HG03060 (cell line): ENCODE data around the gene GPC6.

Experiments used
- ATAC-seq: cut with Tn5 transposase; IDR thresholded peaks from one replicate; pipeline ENCODE4 v1.9.1; 2021; ENCODE audit warnings: low read depth, moderate number of reproducible peaks; ENCODE audit not compliant: unreplicated experiment

Gene GPC6

DNA sequence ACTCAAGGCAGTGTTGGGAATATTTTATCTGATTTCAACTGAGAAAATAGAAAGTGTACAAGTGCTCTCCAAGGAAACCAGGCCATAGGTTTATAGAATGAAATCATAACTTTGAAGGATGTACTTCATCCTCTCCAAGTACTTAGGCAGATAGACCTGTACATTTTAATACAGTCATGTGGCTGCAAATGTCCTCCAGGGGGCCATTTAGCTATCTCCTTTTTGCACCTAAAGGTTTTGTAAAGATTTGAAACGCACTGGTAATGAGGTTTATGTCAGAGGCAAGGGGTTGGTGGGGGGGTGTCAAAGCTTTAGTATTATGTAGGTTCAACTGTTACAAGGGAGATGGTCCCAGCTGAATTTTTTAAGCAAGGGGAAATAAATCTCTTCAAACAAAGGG lies 888.4 kb downstream of the GPC6 start:
- no peak for ATAC-seq

DNA sequence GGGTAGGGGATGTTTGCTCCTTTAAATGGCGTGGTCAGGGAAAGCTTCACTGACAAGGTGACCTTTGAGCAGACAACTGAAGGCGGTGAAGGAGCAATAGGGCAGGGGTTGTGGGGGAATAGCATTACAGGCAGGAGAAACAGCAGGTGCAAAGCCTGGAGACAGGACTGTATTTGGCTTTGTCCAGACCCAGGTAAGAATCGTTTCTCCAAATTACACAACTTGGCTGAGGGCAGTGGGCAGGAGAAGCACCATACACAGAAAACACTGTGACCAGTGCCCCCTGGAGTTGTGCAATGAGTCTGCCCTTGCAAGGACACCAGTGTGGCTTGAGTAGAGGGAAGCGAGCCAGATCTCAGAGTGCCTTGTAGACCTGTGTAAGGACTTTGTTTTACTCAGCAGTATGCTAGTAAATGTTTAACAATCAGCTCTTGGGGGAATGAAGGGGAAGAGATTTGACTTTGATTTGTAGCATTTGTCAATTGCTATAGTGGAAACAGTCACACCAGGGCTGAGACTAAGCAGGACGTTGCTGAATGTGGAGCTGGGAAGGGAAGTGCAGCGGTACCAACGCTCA lies 892.8 kb downstream of the GPC6 start:
- no peak for ATAC-seq

DNA sequence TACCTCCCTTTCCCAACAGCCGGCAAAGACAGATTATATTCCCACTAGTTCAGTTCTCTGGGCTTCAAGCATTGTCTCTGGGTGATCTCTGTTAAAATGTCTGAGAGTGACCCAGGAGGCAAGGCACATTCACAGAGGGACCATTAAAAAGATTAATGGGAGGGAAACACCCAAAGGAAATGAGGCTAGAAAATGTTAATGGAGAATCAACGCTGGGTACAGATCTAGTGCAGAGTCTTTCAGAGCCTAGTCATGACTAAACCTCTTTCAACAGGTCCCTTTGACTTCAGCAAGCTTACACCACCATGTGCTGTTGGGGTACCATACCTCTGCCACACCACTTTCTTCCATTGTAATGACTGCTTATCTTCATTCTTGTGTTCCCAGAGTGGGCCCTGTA lies 894.3 kb downstream of the GPC6 start:
- ATAC-seq: no peak

DNA sequence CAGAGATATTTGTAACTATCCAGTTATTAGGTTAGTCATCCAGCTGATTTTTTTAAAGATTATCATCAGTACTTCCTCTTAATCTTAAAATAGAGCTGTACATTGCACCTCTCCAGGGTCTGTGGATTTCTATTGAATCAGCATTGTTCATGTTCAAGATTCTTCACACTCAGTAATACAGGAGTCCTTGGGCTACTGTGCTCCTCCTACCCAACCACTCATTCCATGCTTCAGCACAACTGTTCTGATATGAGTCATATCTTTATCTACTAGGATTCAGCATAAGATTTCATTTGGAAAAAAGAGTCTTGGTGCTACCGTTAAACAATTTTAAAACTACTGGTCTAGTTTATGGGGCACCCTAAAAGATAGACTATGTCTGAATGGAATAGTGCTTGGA lies 895.1 kb downstream of the GPC6 start:
- no peak for ATAC-seq

DNA sequence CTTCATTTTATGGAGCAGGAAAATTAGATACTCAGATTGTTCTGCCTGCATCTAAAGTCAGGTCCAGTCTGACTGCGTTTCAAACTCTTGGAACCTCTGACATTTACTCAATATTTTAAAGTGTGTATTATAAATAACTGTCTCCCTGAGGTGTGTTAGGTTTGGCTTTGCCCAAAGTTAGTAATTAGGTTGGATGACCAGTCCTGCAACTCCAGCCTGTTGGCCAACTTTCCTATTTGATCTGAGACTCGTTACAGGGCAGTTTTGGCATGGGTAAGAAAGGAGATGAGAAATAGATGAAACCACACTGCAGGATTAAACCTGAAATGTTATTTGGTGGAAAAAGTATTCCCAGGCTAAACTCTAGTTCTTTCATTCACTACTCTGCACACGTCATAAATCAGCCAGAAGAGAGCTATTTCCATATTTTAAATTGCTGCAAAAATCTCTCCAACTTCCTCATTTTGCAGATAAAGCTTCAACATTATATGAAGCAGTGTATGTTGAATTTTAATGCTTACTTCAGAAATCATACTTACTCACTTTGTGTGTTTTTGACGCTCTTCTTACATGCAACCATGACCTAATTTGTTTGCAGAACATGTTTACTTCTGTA lies 895.8 kb downstream of the GPC6 start:
- no peak for ATAC-seq

DNA sequence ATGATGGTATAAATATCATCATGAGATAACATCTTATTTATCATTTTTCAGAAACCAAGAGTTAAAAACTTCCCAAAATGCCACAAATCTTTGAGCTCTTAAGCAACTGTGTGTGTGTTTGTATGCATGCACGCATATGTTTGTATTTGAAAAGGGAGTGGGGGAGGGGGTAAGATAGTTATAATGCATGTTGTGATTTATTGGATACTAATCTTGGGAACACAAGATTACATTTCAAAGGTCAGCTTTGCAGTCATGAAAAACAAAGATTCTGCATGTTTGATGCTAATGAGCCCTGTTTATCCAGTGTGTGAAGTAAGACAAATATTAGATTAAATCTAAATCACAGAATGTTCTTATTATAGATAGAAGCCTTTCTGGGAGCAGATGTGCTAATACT lies 897.0 kb downstream of the GPC6 start:
- no peak for ATAC-seq

DNA sequence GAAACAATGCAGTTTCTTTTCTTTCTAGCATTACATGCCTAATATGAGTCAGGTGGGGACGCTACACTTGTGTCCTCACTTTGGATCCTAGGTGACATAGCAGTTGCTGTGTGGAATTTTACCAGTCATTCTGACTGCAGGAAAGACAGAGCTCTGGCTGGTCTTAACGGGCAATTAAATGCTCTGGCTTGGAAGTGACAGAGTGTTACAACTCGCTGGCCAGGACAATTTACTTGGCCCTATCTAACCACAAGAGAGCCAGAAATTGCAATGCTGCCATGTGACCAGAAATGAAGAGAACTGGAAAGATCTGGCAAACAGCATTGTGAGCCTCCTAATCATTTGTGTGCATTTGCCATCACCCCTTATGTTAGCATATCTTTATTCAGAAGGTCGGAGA lies 901.8 kb downstream of the GPC6 start:
- no peak for ATAC-seq

DNA sequence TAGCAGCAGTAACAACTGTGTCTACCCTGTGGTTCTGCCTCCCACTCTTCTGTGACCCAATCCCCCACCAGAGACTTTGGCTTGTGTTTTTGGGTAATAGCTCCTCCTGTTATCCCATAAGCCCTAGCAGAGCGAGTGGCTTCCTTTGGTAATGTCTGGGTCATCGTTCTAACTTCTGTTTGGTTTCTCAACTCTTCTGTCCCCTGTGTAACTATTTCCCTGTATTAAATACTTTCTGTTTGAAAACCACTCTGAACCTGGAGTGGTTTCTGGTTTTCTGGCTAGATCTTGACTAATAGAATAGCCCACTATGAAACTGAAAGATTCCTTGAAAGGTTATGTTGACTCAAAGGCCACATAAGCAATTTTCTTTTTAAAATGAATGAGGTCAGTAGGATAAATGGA lies 902.9 kb downstream of the GPC6 start:
- ATAC-seq: no peak

DNA sequence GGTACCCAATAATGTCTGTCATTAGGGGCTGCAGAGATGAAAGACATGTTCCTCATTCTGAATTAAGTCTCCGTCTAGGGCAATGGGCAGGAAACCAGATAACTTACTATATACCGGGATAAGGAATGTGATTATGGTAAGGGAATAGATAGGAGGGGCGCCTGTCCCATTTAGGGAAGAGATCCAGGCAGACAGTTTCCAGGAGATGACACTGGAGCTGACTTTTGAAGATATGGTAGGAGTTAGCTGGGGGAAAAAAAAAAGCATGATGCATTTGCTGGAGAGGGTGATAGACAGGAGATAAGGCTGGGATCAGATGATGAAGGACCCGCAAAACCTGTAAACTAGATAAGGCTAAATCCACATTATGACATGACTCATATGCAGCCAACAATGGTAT lies 912.2 kb downstream of the GPC6 start:
- no peak for ATAC-seq

DNA sequence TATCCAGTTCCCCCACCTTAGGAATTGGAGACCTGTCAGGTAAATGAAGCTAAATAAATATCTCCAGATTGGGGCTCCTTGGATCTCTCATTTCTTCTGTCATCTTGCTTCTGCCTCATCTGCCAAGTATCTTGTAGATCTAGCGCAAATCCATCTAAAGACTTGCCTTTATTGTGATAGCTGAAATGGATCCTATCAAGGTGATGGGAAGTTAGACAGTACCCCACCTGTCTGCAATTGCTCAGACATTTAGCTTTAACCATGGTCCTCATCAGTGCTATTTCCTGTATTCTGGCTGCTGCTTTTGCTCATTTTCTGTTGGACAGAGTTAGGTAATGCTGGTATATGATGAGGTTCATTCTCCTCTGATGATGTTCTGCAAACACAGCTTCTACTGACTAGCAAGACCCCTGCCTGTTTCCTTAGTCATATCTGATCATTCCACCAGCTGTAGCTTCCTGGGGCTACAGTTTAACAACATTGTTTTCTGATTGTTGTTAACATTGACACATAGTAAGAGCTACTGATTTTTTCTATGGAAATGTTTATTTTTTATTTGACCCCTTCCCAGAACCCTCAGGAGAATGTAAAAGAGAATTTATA lies 912.9 kb downstream of the GPC6 start:
- ATAC-seq: no peak

DNA sequence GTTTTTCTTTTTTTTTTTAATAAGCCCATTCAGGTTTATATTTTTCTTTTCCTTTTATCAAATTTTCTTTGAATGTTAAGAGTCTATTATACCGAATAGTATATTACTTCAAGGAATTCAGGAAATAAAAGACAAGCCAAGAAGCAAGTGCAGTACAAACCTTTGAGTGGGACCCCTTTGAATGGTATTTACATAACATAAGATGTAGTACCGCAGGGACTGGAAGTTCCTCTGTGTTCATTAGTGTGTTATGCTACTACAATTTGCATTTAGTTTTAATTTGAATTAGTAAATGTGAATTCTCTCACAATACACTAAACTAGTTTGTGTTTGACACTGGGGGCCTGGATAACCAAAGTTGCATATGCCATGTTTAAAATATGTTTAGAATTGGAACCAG lies 913.4 kb downstream of the GPC6 start:
- no peak for ATAC-seq

DNA sequence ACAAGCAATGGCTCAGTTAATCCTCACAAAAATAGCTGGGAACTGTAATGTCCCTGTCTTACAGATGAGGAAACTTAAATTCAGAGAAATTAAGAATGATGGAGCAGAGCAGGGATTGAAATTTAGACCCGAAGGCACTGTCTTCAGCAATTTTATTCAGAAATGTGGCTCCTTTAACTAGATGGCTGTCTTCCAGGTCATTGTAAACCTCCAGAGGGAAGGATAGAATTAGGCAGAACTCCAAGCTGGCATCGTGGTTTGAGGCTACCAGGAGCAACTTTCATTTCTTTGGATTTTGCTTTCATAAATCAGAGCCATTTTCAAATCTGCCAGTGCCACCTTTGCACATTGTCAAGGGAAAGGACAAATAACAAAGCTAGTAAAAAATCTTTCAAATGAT lies 913.9 kb downstream of the GPC6 start:
- ATAC-seq: no peak

DNA sequence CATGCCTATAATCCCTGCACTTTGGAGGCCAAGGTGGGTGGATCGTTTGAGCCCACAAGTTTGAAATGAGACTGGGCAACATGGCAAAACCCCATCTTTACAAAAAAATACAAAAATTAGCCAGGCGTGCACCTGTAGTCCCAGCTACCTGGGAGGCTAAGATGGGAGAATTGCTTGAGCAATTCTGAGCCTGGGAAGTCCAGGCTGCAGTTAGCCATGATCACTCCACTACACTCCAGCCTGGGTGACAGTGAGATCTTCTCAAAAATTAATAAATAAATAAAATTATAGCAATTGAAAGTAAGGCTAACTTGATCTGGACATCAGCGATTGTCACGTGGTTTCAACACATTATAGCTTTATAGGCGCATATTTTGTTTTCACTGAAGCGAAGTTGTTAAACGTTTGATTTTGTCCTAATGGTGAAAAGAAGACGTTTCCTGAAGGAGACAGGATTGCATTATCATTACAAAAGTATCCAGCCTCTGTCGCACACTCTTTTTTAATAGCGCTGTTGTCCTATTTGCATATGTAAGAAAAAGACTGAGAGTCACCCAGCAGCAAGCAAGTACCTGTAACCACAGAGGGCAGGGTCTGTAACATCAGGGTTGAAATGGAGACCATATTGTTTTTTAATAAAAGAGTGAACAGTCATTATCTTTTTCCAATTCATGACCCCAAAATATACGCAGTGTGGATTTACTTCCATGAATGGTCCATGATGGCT lies 917.2 kb downstream of the GPC6 start:
- ATAC-seq: no peak

DNA sequence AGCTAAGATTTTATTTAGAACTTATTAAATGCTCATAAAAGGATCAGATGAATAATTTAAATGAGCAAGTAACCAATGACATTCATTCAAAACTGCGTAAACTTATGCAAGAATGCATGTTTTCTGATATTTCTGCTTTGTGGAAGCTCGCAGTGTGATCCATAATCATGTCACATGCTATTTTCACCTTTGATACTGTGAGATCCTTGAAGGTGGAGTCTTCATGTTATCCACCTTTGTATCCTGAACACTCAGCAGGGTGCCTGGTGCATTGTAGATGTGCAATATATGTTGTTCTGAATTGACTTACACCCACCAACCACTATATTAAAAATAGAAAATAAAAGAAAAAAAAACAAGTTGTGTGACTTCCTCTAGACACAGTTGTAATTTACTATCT lies 919.4 kb downstream of the GPC6 start:
- no peak for ATAC-seq

DNA sequence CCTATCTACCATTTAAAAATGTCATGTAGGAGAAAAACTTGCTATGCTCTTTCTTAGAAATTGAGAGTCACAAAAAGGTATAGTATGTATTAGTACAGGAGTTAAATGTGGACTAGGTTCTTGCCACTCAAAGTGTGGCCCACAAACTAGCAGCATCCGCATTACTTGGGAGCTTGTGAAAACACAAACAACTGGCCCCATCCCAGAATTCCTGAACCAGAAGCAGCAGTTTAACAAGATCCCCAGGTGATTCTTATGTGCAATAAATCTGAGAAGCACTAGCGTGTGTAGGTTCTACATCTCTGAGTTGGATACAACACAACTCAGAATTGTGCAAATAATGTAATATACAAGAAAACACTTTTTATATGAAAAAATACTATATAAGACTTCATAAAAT lies 927.0 kb downstream of the GPC6 start:
- ATAC-seq: no peak

DNA sequence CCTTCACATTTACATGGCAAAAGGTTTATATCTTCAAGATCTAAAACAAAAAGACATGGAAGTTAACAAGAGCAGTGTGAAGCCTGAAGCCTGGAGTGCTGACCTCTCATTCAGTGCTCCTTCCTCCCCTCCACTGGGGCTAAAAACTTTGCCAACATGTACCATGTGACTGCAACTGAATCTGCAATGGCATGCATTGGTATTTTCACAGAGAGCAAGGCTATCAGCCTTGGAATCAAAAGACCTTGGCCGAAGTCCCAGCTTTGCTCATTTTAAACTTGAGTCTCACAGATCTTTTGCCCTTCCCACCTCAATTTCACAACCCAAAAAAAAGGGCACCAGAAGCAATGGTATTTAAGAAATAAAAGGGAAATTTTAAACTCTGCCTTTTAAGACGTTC lies 927.8 kb downstream of the GPC6 start:
- ATAC-seq: no peak

DNA sequence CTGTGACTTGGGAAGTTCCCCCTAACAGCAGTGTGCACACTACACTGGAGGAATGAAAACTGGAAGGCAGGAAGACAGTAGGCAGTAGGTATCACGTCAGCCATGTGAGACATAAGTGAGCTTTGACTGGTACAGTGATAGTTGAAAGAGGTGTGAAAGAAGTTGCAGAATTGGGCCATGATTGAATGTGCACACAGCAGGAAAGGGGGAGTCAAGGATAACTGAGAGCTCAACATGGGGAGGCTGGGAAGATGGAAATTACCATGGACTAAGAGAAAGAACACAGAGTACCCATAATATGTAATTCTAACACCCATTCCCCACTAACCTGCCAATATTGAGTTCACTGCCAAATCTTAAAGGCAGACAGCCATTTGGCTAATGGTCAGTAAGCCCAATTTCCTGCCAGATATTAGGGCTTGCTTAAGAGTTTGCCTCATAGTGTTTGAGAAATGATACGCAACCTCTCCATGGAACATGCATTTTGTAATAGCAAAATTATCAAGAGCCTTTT lies 931.2 kb downstream of the GPC6 start:
- no peak for ATAC-seq

DNA sequence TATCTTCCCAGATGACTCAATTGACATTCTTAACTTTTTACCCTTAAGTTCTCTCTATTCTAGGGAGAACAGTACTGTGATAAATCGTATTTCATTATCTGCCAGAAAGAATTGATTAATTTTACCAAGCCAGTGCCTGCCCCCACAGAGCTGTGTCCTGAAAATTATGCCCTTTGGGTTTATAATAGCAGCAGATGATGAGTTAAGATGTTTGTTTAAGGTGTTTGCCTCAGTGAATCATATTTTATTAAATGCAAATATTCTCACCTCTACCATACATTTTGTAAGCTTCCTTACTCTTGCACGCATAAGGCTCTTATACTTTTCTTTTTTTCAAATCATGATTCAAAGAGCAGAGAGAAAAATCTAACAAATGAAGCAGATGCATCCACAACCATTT lies 934.3 kb downstream of the GPC6 start:
- no peak for ATAC-seq

DNA sequence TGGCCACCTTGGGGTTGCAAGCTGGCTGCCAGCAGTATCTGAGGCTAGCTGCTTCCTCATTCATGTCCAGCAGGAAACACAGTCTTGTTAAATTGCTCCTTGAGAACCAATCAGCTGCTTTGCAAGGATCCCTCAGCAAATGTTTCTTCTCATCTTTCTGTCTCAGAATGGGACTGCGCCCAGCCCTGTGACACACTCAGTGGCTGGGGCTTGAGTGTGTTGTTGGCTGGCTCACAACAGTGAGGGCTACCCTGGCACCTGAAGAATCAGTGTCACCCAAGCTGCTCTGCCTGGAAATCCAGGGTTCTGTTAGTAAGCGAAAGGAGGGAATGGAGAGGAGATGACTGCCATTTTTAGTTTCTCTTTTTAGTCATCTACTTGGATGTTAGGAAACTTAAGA lies 935.7 kb downstream of the GPC6 start:
- ATAC-seq: no peak

DNA sequence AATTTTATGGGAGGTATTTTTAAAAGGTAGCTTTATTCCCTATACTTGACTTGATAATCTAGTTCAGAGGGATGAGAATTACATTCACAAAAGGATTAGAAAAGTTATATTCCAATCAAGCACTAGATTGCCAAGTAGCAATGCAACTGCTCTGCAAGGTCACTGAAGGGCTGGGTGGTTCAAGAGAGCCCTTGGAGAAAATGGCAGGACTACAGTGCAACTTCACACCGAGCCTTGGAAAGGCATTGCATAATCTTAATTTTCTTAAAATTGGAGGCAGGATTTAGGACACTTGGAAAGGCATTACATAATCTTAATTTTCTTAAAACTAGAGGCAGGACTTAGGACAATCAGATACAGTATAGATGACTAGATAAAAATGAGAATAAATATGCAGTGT lies 936.9 kb downstream of the GPC6 start:
- ATAC-seq: no peak

DNA sequence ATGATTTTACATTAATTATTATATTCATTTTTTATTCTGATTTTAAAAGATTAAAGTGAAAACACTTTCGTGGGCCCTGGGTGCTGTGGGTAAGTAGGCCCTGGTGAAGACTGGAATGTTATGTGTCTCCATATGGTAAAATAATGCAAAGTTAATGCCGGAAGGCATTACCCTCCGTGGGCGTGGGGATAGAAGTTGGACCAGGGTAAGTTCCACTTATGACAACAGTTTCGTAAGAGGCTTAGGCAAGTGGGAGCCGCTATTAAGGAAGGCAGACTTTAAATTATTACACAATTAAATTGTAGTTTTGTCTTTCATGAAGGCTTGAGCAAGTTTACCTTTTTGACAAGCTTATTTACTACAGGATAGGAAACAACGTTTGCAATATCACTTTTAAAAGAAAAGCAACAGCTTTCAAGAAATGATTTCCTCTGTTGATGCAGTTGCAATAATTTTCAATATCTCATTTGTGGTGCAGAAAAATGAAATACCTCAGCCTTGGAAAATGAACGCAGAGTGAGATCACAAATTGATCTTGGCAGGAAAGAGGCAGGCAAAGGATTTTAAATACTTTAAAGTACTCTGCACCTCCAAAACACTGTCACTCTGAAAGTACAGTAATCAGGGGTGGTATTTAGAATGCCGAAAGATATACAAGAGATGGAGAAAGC lies 942.3 kb downstream of the GPC6 start:
- no peak for ATAC-seq
